ENCODE measurements around the gene FAN1.
"Not testable (repeated sequence)": the region's sequence is repeated elsewhere in the genome, so short reads cannot be mapped to it uniquely, and the experiment has no call there.

Gene FAN1

DNA sequence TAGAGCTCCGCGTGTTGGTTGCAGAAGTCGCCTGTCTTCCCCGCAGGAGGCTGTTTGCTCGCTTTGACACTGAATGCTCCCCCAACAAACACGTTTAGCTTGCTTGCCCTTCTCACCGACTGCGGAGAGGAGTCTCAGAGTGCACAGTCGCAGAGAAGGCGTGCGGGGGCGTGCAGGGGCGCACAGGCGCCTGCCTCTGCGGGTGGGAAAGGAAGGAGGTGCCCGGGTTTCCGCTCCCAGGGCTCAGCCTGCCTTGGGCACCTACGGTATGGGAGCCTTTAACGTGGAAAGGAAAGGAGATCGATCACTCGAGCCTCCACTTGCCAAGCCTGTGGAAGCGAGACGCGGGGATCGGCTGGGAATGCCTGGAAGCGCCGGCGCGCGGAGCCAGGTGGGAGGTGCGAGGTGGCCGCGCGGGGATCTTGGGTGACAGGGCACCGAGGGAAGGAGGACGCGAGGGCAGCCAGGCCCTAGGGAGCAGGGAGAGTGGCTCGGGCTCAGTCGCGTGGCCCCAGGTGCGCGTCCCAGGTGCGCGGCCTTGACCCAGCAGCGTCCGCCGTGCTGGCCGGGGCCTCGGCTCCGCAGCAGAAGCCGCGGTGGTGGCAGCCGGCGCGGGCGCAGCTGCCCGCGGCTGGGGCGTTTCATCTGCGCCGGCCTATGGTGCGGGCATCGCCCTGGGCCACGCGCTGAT is at the start of gene FAN1:
Gene FAN1 (plus strand): TSS at position 419 of the 691 bp plus-strand sequence. CDS start 749 bp downstream, outside the sequence.
- DNase-seq = peak; percentile 80 to 97 (median 95)

DNA sequence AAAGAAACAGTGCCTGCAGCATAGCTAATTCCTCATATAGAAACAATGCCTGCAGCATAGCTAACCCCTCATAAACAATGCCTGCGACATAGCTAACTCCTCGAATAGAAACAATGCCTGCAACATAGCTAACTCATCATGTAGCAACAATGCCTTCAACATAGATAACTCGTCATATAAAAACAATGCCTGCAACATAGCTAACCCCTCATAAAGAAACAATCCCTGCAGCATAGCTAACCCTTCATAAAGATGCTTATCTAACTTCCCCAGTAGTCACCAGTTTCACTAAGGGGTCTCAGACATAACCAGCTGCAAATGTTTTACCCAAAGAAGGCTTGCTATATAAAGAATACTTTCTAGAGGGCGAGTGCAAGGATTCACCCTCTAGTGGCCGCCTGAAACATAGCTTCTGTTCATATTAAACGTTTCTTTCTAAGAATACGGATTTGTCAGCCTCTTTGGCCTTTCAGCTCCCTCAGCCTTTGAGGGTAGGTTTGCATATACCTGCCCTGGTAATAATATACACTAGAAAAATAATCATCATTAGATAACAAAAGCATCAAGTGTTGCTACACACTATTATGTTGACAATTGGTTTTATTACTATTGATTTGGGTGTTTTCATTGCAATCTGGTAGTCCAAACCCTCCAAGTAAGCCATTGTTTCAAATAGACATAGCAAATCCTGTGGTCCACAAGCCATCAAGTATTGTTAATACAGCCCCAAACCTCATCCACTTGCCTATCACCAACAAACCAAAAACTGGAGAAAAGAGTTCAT is 44.4 kb upstream of the FAN1 start:
- DNase-seq = no peak

DNA sequence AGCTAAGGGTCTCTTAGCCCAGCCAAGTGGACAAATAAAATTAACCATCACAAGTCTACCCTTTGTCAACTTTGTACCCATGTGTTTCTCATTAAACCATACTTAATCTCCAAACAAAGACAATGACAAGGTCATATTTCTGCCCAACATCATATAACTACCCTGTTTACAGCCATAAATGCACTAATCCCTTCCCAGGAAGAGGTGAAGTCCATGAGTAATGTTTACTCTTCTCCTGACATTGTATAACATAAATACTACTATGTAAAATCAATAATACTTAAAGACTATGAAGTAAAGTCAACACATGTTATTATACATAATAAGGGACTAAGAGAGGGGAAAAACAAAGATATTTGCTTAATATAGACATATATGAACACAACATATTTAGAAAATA is 38.5 kb upstream of the FAN1 start:
- DNase-seq = peak in 2 of 3 experiments; percentile 65 to 85

DNA sequence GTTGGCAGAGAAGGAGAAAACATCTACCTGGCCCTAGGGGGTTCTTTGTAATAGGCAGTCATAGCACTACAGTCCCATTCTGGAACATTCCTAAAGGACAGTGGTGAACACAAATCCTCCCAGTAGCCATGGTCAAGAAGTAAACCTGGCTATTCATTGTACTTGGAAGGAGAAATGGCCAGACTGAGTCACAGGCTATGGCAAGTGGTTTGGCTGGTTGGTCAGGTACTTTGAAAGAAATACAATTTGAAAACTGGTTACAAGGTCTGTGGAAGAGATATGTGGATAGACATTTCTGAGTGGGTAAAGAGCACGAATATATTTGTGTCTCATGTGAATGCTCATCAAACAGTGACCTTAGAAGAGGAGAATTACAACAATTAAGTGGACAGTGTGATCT is 33.0 kb upstream of the FAN1 start:
- DNase-seq = no peak

DNA sequence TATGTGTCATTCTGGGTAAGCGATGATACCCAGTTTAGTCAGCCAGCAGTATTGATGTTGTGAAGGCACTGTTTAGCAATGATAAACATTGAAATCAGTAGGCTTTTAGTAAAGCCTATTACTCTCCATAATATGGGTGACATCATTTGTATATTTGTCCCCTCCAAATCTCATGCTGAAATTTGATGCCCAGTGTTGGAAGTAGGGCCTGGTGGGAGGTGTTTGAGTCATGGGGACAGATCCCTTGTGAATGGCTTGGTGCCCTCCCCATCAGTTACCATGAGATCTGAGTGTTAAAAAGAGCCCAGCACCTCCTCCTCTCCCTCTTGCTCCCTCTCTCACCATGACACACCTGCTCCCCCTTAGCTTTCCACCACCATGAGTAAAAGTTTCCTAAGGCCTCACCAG is 31.4 kb upstream of the FAN1 start:
- DNase-seq = peak in 1 of 3 experiments; percentile 6

DNA sequence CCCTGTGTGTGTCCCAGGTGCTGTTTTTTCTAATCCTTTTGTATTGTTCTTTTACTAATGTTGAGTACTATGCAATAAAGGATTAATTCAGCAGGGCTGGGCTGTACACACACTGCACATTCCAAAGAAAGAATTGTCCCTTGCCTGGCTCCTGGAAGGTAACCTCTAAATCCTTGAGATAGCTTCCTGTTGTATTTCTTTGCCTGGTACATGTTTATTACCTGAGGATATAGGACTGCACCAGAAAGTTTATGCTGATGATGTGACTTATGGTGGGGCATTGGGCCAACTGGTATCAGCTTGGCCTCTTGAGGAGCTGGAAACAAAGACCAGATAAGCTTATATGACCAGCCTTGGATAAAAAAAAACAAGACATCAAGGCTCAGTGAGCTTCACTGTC is 26.6 kb upstream of the FAN1 start:
- no peak for DNase-seq

DNA sequence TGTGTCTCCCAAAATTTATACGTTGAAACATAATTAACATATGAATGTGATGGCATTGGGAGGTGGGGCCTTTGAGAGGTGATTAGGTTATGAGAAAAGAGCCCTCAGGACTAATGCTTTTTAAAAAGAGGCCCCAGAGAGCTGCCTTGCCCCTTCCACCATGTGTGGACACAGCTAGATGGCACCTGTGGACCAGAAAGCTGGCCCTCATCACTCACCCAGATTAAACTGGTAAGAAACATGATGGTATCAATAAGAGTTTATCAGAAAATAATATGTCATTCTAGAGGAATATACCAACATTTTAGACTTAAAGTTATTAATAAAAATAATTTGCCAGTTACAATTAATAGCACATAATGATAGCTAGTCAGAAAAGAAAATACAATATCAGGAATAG is 25.2 kb upstream of the FAN1 start:
- DNase-seq = no peak

DNA sequence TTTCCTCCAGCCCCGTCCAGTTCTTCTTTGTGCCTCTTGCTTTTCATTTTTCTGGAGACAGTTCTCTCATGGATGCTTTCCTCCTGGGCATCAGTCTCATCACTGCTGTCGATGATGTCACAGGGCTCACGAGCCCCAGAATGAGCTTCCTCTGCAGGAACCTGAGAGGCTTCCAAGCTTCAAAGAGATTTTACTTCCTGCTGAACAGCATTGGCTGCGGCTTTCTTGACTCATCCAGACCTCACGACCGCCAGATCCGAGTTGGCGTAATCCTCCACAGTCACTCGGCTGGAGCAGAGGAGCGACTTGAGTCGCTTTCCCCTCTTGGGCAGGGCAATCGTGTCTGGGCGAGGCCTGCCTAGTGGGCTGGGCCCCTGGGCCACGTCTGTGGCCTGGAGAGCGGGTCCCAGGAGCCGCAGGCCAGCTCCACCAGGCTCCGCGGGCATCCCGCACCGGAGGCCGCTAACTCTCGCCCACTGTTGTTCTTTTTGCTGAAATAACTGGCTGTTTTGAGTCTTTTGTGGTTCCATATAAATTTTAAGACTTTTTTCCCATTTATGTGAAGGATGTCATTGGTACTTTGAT is 20.8 kb upstream of the FAN1 start:
- no peak for DNase-seq

DNA sequence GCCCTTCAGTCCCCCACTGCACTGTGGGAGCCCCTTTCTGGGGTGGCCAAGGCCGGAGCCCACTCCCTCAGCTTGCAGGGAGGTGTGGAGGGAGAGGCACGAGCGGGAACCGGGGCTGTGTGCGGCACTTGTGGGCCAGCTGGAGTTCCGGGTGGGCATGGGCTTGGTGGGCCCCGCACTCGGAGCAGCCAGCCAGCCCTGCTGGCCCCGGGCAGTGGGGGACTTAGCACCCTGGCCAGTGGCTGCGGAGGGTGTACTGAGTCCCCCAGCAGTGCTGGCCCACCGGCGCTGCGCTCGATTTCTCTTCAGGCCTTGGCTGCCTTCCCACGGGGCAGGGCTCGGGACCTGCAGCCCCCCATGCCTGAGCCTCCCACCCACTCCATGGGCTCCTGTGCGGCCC is 20.0 kb upstream of the FAN1 start:
- not testable (repeated sequence) for DNase-seq

DNA sequence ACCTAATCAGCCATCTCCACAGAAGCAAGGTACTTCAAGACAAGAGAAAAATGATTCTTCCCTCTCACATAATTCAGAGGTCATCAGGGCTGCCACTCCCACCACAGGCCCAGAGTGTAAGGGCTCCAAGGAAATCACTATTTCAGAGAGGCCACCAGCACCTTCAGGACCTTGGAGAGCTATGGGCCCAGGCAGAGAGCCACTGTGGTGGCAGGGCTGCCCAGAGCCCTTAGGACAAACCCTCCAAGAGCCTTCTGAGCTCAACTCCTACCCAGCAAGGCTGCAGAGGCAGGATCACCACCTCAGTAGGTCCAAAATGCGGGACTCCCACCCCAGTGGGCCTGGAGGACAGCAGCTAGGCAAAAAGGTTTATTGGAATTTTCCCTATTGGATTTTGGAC is 17.9 kb upstream of the FAN1 start:
- DNase-seq = no peak

DNA sequence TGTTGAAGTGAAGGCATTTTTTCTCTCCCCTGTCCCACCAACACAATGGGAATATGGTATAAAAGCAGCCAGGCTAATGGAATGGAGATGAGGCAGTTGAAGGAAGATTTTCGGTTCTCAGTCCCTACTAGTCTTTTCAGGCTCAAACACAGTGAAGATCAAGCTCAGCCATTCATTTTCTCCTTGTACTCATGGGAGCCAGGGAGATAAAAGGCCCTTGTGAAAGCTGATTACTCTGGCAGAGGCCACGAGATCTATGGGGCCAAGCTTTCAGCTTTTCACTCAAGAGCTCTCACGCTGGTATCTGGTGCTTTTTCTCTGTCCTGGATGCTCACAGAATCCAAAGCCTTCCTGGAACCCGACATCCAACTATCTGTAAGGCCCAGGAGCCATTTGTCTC is 14.5 kb upstream of the FAN1 start:
- peak in 1 of 3 experiments; percentile 15 for DNase-seq

DNA sequence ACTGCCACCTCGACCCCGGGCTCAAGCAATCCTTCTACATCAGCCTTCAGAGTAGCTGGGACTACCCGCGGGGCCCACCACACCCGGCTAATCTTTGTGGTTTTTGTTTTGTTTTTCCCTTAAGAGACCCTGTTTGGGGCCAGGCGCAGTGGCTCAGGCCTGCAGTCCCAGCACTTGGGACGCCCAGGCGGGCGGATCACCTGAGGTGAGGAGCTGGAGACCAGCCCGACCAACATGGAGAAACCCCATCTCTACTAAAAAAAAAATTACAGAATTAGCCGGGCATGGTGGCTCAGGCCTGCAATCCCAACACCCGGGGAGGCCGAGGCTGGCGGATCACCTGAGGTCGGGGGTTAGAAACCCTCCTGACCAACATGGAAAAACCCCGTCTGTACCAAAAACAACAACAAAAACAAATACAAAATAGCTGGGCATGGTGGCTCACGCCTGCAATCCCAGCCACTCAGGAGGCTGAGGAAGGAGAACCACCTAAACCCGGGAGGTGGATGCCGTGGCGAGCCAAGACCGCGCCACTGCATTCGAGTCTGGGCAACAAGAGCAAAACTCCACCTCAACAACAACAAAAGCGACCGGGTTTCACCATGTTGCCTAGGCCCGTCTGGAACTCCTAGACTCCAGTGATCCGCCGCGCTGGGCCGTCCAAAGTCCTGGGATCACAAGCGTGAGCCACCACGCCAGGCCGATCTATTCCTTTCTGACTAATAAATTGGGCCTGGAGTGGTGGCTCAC is 8.1 kb upstream of the FAN1 start:
- no peak for DNase-seq

DNA sequence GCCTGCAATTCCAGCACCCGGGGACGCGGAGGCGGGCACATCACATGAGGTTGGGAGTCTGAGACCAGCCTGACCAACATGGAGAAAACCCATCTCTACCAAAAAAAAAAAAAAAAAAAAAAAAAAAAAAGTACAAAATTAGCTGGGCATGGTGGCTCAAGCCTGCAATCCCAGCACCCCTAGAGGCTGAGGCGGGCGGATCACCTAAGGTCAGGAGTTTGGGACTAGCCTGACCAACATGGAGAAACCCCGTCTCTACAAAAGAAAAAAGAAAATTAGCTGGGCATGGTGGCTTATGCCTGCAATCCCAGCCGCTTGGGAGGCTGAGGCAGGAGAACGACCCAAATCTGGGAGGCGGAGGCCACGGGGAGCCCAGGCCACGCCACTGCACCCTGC is 7.5 kb upstream of the FAN1 start:
- DNase-seq = no peak

DNA sequence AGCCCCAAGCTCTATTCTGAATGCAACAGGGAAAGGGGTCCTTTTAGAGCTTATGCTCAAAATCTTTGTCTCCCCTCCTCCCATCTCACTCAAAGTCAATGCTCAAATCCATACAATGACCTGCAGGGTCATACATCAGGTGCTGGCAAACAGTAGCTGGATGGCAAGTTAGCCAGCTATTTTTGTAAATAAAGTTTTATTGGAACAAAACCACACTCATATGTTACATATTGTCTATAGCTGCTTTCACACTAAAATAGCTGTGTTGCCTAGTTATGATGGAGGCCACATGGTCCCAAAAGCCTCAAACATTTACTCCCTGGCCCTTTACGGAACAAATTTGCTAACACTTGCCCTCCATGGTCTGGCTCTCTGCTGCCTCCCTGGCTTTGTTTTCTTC is 1.8 kb upstream of the FAN1 start:
- DNase-seq = no peak

DNA sequence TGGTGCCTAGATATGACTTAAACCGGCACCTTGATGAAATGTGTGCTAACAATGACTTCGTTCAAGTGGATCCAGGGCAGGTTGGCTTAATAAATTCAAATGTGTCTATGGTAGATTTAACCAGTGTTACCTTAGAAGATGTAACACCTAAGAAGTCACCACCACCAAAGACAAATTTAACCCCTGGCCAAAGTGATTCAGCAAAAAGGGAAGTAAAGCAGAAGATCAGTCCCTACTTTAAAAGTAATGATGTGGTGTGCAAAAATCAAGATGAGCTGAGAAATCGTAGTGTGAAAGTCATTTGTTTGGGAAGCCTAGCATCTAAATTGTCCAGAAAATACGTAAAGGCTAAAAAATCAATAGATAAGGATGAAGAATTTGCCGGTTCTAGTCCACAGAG is 1.1 kb downstream of the FAN1 start:
- DNase-seq = no peak

DNA sequence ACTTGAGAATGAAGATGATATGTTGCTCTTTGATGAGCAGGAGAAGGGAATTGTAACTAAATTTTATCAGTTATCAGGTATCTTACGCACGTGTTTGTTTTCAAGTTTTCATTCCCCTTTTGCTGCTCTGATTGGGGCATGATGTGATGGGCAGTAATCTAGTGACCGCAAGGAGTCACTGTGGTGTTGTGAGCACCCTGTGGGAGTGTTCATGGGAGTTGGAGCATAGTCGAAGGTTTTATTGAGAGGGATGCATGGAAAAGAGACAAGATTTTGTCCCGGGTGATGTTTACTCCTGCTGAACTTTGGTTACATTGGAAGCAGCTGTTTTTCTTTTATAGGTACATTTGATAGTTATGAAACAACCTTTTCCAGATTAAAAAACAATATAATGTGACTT is 2.1 kb downstream of the FAN1 start:
- DNase-seq = no peak

DNA sequence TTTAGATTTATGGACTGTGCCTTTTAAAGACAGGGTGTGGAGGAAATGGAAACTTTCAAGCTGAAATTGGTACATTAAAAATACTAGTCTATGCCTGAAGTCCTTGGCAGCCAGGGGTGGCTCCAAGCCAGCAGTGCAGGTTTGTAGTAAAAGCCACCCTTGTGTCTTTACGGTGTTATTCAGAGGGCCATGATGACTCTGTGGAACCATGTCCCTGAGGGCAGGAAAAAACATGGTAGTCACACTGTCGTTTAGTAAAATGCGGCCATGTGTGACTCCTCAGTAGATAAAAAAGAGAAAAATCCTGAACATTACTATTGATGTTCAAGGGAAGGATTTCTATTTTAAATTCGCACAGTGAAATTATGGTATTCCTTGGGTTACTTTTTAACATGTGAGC is 2.7 kb downstream of the FAN1 start:
- no peak for DNase-seq

DNA sequence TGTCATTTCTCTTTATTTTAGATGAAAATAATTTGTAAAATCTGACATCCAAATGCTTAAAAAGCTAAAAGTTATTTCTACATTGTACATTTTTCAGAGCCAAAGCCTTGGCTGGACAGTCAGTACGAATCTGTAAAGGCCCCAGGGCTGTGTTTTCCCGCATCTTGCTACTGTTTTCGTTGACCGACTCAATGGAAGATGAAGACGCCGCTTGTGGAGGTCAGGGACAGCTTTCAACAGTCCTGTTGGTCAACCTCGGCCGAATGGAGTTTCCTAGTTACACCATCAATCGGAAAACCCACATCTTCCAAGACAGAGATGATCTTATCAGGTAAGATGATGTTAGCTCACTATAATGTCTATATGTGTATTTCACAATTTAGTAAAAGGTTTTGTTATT is 10.0 kb downstream of the FAN1 start:
- DNase-seq = no peak

DNA sequence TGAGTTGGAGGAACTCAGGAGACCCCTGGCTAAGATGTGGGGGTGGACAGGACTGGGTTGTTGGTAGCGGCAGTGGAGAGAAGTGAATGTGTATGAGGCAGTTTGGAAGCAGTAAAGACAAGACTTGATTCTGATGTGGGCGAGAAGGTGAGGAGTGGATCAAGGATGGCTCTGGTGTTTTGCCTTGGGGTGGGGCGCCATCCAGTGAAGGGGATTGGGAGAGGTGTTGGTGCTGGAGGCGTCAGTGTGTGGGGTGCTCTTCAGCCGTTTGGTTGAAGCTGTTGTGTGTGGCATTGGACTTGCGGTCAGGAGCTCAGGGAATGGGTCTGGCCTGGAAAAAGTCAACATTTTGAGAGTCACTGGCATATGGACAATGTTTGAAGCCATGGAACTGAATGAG is 13.3 kb downstream of the FAN1 start:
- no peak for DNase-seq

DNA sequence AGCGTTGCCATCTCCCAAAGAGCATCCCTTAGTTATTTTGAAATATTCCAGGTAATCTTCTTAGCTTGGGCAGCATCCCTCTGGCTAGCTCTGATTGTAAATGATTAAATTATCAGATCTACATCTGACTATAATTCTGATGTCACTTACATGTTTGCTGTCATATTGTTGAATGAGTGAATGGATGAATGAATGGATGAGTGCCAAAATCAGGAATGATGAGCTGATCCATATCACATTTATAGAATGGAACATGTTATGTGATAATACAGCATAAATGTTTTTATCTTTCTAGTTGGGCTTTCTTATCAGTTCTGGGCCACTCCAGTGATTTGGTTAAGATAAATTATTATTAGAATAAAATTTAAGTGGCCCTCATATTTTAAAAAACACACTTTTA is 14.0 kb downstream of the FAN1 start:
- DNase-seq = no peak

DNA sequence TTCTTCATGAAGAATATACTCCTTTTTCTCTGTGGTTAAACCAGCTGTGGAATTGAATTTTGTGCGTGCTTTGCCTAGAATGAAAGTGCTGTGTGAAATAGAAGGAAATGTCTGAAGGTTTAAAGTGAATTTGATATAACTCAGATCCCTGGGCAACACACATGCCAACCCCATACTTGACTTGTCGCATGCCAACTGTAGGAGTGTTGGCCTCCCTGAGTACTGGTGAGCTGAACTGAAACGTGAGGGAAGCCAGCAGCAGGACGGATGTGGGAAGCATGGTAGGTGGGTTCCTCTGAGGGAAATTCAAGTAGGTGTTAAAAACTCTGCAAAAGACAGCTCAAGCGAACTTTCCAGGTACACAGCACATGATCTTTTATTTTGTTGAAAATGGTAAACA is 14.7 kb downstream of the FAN1 start:
- no peak for DNase-seq

DNA sequence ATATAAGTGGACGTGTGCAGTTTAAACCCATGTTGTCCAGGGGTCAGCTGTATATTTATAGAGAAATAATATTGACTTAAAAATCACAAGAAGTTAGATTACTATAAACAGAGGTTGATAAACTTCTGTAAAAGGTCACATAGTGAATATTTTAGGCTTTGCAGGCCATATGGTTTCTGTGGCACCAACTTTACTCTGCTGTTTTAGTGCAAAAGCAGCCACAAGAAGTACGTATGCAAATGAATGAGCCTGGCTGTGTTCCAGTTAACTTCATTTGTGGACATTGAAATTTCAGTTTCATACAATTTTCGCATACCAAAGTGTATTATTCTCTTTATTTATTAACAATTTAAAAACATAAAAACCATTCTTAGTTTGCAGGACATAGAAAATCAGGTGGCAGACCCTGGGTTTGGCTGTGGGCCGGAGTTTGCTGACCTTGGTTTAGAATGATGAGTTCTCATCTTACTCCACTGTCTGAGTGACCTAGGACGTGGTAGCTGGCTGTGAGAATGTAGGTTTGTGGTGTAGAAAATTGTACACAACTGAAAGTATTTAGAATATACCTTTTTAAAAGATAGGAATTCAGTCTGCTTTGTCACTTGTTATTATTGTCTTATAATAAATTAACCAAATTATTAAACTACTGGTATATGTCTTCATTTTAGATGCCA is 16.3 kb downstream of the FAN1 start:
- no peak for DNase-seq

DNA sequence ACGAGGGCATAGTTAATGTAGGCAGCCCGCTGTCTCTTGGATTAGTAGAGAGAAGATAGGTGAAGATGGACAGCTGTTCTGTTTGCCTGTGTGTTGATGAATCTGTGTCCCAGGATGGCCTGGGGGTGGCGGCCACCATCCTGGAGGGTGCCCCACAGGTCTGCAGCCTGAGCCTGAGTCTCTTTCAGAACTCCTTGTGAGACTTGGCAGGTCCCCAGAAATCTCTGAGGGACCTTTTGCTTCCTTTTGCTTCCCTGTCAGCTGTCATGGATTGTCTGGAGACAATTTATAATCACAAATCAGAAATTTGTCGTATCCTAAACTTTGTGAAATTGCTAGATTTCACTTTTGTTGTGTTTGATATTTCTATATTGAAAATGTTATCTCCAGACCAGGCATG is 17.4 kb downstream of the FAN1 start:
- DNase-seq = no peak

All from NCI-H1417 (cell line).